OCI-LY3 (cell line): Measurements from ENCODE around the gene RRP9.

Experiments used
- EZH2phosphoT487 ChIP-seq: fragments of 200-600 bp; shearing (Covaris generic); IDR thresholded peaks from 2 replicates; pipeline ENCODE4 v1.6.1; 2018; ENCODE audit warnings: antibody characterized with exemption, mixed run types, low read depth
- TF ChIP-seq, protein P1 (sequence below): fragments of 200-600, 300-600 bp; sonication (generic); IDR thresholded peaks from 2 replicates; pipeline ENCODE4 v1.5.1; 2014; ENCODE audit warnings: antibody characterized with exemption, low read length, low read depth

DNA sequence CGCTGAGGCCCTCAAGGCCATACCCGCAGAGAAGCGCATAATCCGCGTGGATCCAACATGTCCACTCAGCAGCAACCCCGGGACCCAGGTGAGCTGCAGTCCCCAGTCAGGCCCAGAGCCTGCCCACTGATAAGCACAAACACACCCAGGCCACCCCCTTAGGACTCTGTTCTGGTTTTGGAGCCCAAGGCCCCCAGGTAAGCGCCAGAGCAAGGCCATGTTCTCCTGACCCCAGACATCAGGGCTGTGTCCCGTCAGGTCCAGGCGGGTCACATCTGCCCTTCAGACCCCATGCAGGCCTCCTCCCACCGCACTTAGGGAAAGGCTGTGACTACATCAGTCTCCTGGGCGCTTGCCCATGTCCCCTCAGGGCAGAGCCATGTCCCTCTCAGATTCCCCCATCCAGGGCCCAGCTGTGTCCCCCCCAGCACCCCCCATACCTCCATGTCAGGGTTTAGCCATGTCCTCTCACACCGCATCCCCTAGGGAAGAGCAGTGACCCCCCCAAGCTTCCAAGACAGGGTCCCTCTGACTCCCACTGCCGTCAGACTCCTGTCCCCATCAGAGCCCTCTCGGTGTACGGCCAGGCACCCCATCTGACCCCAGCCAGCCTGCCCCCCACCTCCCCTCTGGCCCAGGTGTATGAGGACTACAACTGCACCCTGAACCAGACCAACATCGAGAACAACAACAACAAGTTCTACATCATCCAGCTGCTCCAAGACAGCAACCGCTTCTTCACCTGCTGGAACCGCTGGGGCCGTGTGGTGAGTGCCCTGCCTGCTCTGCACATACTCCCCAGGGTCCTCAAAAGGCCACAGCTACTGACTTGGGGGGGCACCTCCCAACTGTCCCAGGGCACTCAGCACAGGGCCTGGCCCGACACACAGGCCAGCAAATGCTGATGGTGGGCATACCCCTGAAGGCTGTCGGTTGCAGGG lies 2.0 kb upstream of the RRP9 start:
- TF ChIP-seq EZH2phosphoT487: no peak
- TF ChIP-seq, protein P1, sequence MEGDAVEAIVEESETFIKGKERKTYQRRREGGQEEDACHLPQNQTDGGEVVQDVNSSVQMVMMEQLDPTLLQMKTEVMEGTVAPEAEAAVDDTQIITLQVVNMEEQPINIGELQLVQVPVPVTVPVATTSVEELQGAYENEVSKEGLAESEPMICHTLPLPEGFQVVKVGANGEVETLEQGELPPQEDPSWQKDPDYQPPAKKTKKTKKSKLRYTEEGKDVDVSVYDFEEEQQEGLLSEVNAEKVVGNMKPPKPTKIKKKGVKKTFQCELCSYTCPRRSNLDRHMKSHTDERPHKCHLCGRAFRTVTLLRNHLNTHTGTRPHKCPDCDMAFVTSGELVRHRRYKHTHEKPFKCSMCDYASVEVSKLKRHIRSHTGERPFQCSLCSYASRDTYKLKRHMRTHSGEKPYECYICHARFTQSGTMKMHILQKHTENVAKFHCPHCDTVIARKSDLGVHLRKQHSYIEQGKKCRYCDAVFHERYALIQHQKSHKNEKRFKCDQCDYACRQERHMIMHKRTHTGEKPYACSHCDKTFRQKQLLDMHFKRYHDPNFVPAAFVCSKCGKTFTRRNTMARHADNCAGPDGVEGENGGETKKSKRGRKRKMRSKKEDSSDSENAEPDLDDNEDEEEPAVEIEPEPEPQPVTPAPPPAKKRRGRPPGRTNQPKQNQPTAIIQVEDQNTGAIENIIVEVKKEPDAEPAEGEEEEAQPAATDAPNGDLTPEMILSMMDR: no peak
